ENCODE results near the gene ADORA2B.

Gene ADORA2B

DNA sequence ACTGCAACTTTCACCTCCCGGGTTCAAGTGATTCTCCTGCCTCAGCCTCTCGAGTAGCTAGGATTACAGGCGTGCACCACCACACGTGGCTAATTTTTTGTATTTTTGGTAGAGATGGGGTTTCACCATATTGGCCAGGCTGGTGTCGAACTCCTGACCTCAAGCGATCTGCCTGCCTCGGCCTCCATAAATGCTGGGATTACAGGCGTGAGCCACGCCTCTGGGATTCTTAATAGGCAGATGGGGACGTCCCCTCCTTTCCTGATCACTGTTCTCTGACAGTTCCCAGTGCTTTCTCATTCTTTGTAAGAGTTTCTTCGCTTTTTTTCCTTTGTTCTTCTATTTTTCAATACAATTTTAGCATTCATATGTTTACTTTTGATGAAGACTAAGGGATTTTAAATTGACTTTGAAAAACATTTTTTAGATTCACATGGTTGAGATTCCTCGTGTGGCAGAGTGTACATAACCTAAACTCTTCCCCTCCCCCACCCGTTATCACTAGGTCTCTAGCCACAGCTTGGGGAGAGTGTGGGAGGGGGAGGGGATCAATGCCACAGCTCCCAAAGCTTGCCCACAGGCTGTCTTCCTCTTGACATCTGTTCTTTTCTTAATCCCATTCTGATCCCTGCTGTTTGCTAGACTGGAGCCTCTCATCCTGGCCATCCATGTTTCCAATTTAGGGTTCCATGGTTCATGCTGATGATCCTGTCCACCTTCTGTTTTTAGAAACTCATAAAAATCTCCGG, 11.0 kb downstream of the ADORA2B start:
- TF ChIP-seq, protein P1, sequence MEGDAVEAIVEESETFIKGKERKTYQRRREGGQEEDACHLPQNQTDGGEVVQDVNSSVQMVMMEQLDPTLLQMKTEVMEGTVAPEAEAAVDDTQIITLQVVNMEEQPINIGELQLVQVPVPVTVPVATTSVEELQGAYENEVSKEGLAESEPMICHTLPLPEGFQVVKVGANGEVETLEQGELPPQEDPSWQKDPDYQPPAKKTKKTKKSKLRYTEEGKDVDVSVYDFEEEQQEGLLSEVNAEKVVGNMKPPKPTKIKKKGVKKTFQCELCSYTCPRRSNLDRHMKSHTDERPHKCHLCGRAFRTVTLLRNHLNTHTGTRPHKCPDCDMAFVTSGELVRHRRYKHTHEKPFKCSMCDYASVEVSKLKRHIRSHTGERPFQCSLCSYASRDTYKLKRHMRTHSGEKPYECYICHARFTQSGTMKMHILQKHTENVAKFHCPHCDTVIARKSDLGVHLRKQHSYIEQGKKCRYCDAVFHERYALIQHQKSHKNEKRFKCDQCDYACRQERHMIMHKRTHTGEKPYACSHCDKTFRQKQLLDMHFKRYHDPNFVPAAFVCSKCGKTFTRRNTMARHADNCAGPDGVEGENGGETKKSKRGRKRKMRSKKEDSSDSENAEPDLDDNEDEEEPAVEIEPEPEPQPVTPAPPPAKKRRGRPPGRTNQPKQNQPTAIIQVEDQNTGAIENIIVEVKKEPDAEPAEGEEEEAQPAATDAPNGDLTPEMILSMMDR (conservative IDR thresholded peaks at IDR 0.05; ENCODE audit: low read depth, low read length): no peak
- H3K4me3 ChIP-seq (ENCODE audit: low read length): no peak overlapping the region
- DNase-seq (ENCODE audit: low read depth): no peak

DNA sequence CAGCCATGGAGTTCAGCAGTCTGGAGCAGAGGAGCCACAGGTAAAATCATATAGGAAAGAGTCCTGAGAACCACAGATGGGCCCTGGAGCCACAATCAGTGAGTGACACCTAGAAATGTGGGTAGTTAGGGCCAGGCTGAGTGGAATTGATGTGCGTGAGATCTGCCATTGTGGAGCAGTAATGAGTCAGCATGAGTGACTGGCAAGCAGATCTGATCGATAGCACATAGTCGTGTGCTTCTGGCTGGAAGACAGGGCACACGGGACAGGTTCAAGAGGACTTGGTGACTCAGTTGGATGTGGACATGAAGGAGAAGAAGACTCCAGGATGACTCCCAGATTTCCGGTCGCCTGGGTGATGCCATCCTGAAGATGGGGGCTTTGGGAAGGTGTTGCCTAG, 12.3 kb downstream of the ADORA2B start:
- TF ChIP-seq, protein P1 (conservative IDR thresholded peaks at IDR 0.05; ENCODE audit: low read depth, low read length): no peak
- H3K4me3 ChIP-seq (ENCODE audit: low read length): no peak overlapping the region
- no peak for DNase-seq (ENCODE audit: low read depth)

- no peak for DNase-seq (ENCODE audit: low read depth)
- no peak overlapping the region for H3K4me3 ChIP-seq (ENCODE audit: low read length)
- TF ChIP-seq, protein P1 (conservative IDR thresholded peaks at IDR 0.05; ENCODE audit: low read depth, low read length): no peak
These were observed 12.8 kb downstream of the ADORA2B start for GRCh38 chr17:15957608-15958307.

- no peak for DNase-seq (ENCODE audit: low read depth)
- no peak overlapping the region for H3K4me3 ChIP-seq (ENCODE audit: low read length)
- TF ChIP-seq, protein P1 (conservative IDR thresholded peaks at IDR 0.05; ENCODE audit: low read depth, low read length): no peak
These were observed 13.5 kb downstream of the ADORA2B start for GRCh38 chr17:15958484-15958854.

DNA sequence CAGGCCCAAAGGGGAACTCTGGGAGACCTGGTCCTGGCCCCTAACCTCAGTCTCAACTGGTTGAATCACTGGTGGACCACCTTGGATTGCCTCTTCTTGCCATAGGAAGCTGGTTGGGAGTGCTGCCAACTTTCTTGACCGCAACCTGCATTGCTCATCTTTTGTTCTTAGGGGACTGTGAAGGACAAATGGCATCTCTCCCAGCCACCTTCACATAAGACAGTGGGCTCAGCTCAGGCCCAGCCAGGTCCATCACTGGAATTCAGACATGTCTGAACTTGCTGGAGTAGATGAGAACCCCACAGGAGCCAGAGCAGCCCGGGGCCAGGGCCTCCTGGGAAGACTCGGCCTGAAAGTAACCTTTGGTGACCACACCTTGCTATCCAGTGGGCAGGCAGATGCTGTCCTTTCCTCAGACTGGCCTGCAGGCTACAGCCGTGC, 18.8 kb downstream of the ADORA2B start:
- TF ChIP-seq, protein P1 (conservative IDR thresholded peaks at IDR 0.05; ENCODE audit: low read depth, low read length): no peak
- H3K4me3 ChIP-seq (ENCODE audit: low read length): no peak overlapping the region
- DNase-seq (ENCODE audit: low read depth): no peak

GRCh38 chr17:15965528-15965927, 20.6 kb downstream of the ADORA2B start:
- no peak overlapping the region for H3K4me3 ChIP-seq (ENCODE audit: low read length)
- TF ChIP-seq, protein P1 (conservative IDR thresholded peaks at IDR 0.05; ENCODE audit: low read depth, low read length): no peak
- DNase-seq (ENCODE audit: low read depth): no peak
